Endodermal cell (in vitro differentiated cells): ENCODE data around the gene ZNF597. TPM values are rescaled to one million over a fixed set of nuclear protein-coding genes. Genes with fewer than 3 reads are reported as not detected.

Experiments
- DNase-seq: peaks from one replicate; pipeline ENCODE4 v3.0.0-alpha.2; 2017
- H3K27ac ChIP-seq: 2 replicates; pipeline ENCODE4 v1.5.1; 2013; ENCODE audit warnings: mild to moderate bottlenecking, low read depth, low read length, moderate library complexity
- H3K27me3 ChIP-seq: 2 replicates; pipeline ENCODE4 v1.6.1; 2013; ENCODE audit warnings: mild to moderate bottlenecking, low read length, moderate library complexity; ENCODE audit not compliant: insufficient read depth, control insufficient read depth, poor library complexity, severe bottlenecking
- H3K36me3 ChIP-seq: 2 replicates; pipeline ENCODE4 v1.7.0; 2013; ENCODE audit warnings: mild to moderate bottlenecking, low read length, moderate library complexity; ENCODE audit not compliant: control insufficient read depth, insufficient read depth
- H3K4me1 ChIP-seq: one replicate; pipeline ENCODE4 v1.7.0; 2013; ENCODE audit warnings: low read length; ENCODE audit not compliant: control insufficient read depth, insufficient read depth
- H3K4me3 ChIP-seq: 2 replicates; pipeline ENCODE4 v1.5.1; 2013; ENCODE audit warnings: mild to moderate bottlenecking, low read length, moderate library complexity
- H3K9ac ChIP-seq: 2 replicates; pipeline ENCODE4 v1.6.1; 2013; ENCODE audit warnings: mild to moderate bottlenecking, low read length, moderate library complexity; ENCODE audit not compliant: poor library complexity, severe bottlenecking; ENCODE audit errors: extremely low read depth
- H3K9me3 ChIP-seq: 2 replicates; pipeline ENCODE4 v1.6.1; 2013; ENCODE audit warnings: mild to moderate bottlenecking, low read length, moderate library complexity; ENCODE audit not compliant: control insufficient read depth
- H3K27ac Mint-ChIP-seq: 2 replicates; pipeline ENCODE4 v1.8.0; 2020; ENCODE audit warnings: mixed read lengths
- H3K27me3 Mint-ChIP-seq: 2 replicates; pipeline ENCODE4 v1.8.0; 2021; ENCODE audit warnings: mild to moderate bottlenecking, mixed read lengths; ENCODE audit not compliant: insufficient read depth
- H3K36me3 Mint-ChIP-seq: 2 replicates; pipeline ENCODE4 v1.8.0; 2020; ENCODE audit warnings: low read depth, mixed read lengths
- H3K4me1 Mint-ChIP-seq: 2 replicates; pipeline ENCODE4 v1.8.0; 2020; ENCODE audit warnings: mixed read lengths
- H3K4me3 Mint-ChIP-seq: 2 replicates; pipeline ENCODE4 v1.8.0; 2020; ENCODE audit warnings: mild to moderate bottlenecking, moderate library complexity, mixed read lengths
- H3K9me3 Mint-ChIP-seq: 2 replicates; pipeline ENCODE4 v1.8.0; 2020; ENCODE audit warnings: mild to moderate bottlenecking, mixed read lengths
- CTCF ChIP-seq: fragments of 200-600 bp; sonication (generic); conservative IDR thresholded peaks from 2 replicates; pipeline ENCODE4 v1.5.0; 2021; ENCODE audit warnings: antibody characterized with exemption, mild to moderate bottlenecking
- WGBS, 2 experiments: methylation state at CpG; one replicate each; pipeline versions ENCODE4 v1.1.5 to v1.1.7; 2013; ENCODE audit warnings: missing lambda C conversion rate in 2 of 2, mixed read lengths in 1 of 2; ENCODE audit not compliant: insufficient coverage in 1 of 2, insufficient read length in 1 of 2; 5-methylcytosine and 5-hydroxymethylcytosine counted together
- total RNA-seq, 2 donors: library from RNA; stranded (reverse); fragmentation: NEBNext Ultra II Directional in 1 of 2; extraction: Animal tissue kit (Norgen Biotek cat#: 25700) in 1 of 2; gene quantifications; 2 replicates in 1 of 2; 3 replicates in 1 of 2; pipeline ENCODE4 v1.2.1, GENCODE V29; 2021

The ZNF597 gene
- total RNA-seq, 2 donors from 2014 or later = 2.0 to 3.1 TPM

GRCh38 chr16:3454631-3455147, 11.4 kb upstream of the ZNF597 start:
- Mint-ChIP-seq H3K4me3 (no peak overlapping the region), H3K4me1 (peaks cover 11% of the 10 kb centered on the region), H3K27me3 (no peaks in the 10 kb centered on the region), H3K36me3 (peaks cover 14% of the 10 kb centered on the region), H3K27ac (no peak overlapping the region), H3K9me3 (peaks cover 6% of the 10 kb centered on the region)
- peaks cover 3% of the 10 kb centered on the region for H3K4me1 ChIP-seq
- H3K4me3 ChIP-seq = no peak overlapping the region
- TF ChIP-seq CTCF = no peak
- H3K9ac ChIP-seq = no peak overlapping the region
- DNase-seq = no peak
- WGBS, 2 experiments = 96% methylated on average over 9 to 10 of the region's 10 CpGs
- no peaks in the 10 kb centered on the region for H3K27me3 ChIP-seq
- no peaks in the 10 kb centered on the region for H3K36me3 ChIP-seq
- no peaks in the 10 kb centered on the region for H3K9me3 ChIP-seq
- no peak overlapping the region for H3K27ac ChIP-seq

GRCh38 chr16:3454093-3454492, 10.8 kb upstream of the ZNF597 start:
- Histone ChIP-seq H3K4me3 (no peak overlapping the region), H3K27me3 (no peaks in the 10 kb centered on the region), H3K36me3 (peaks cover 4% of the 10 kb centered on the region), H3K9ac (no peak overlapping the region), H3K9me3 (no peaks in the 10 kb centered on the region), H3K4me1 (no peaks in the 10 kb centered on the region), H3K27ac (no peak overlapping the region)
- peak; percentile 80 for DNase-seq
- H3K4me1 Mint-ChIP-seq = peaks cover 5% of the 10 kb centered on the region
- no peak overlapping the region for H3K4me3 Mint-ChIP-seq
- no peak overlapping the region for H3K27ac Mint-ChIP-seq
- peak; percentile 28 for TF ChIP-seq CTCF
- peaks cover 19% of the 10 kb centered on the region for H3K36me3 Mint-ChIP-seq
- WGBS, 2 experiments = 85 to 91% methylated on average over 5 of the region's 5 CpGs
- no peaks in the 10 kb centered on the region for H3K27me3 Mint-ChIP-seq
- peaks cover 8% of the 10 kb centered on the region for H3K9me3 Mint-ChIP-seq

- Histone ChIP-seq H3K27me3 (no peaks in the 10 kb centered on the region), H3K36me3 (peaks cover 22% of the 10 kb centered on the region), H3K9ac (peak overlapping the region; percentile 76), H3K4me1 (no peaks in the 10 kb centered on the region), H3K9me3 (peaks cover 9% of the 10 kb centered on the region), H3K27ac (peak overlapping the region; percentile 64), H3K4me3 (peak overlapping the region; percentile 97)
- peak; percentile 67 for DNase-seq
- peak overlapping the region; percentile 96 for H3K27ac Mint-ChIP-seq
- peaks cover 12% of the 10 kb centered on the region for H3K27me3 Mint-ChIP-seq
- H3K9me3 Mint-ChIP-seq = peaks cover 36% of the 10 kb centered on the region
- 39 to 76% methylated on average over 5 to 10 of the region's 10 CpGs for WGBS, 2 experiments
- no peak for TF ChIP-seq CTCF
- H3K36me3 Mint-ChIP-seq = peaks cover 34% of the 10 kb centered on the region
- H3K4me1 Mint-ChIP-seq = peaks cover 2% of the 10 kb centered on the region
- peak overlapping the region; percentile 85 for H3K4me3 Mint-ChIP-seq
Measured at GRCh38 chr16:3444032-3444388, 706 bp upstream of the ZNF597 start.
